ENCODE data around the gene RCL1.
"Not testable (repeated sequence)": the region's sequence is repeated elsewhere in the genome, so short reads cannot be mapped to it uniquely, and the experiment has no call there.

The RCL1 gene

DNA sequence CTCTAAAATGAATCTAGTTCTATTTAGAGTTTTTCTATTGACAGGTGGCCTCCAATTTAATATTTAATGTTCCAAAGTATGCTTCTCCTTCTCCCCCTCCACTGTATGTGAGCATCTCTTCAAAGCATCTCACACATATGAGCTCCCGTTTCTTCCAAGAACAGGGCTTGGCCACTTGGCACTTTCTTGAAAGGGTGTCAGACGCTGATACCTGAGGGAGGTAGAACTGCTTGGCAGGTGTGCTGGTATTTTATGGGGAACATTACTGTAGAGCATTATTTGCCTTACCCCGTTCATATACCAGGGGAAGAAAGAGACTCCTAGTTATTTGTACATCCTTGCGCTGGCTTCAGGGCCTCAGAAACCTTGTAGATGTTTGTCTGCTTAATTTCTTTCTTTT, 1.9 kb downstream of the RCL1 start:
- DNase-seq (ENCODE audit: insufficient read length, low spot score) (no peak), FAIRE-seq (no peak)
- TF ChIP-seq POLR2A (IDR thresholded peaks at IDR 0.05; ENCODE audit: low read depth, low read length) = no peak

DNA sequence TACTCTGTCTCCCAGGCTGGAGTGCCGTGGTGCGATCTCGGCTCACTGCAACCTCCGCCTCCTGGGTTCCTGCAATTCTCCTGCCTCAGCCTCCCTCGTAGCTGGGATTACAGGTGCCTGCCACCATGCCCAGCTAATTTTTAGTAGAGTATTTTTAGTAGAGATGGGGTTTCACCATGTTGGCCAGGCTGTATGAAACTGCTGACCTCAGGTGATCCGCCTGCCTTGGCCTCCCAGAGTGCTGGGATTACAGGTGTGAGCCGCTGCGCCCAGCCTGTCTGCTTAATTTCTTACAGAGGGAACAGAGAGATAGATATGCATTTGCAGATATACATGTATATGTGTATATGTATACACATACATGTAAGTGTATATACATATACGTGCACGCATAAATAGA, 2.4 kb downstream of the RCL1 start:
- DNase-seq (ENCODE audit: insufficient read length, low spot score); FAIRE-seq: not testable (repeated sequence)

DNA sequence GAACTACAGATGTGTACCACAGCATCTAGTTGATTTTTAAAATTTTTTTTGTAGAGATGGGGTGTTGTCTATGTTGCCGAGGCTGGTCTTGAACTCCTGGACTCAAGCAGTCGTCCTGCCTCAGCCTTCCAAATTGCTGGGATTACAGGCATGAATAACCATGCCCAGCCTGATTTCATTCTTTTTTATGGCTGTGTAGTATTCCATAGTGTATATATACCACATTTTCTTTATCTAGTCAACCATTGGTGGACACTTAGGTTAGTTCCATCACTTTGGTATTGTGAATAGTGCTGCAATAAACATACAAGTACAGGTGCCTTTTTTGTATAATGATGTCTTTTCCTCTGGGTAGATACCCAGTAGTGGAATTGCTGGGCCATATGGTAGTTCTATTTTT, 3.8 kb downstream of the RCL1 start:
- TF ChIP-seq POLR2A (IDR thresholded peaks at IDR 0.05; ENCODE audit: low read depth, low read length) = no peak
- FAIRE-seq (no peak), DNase-seq (ENCODE audit: insufficient read length, low spot score) (no peak)

DNA sequence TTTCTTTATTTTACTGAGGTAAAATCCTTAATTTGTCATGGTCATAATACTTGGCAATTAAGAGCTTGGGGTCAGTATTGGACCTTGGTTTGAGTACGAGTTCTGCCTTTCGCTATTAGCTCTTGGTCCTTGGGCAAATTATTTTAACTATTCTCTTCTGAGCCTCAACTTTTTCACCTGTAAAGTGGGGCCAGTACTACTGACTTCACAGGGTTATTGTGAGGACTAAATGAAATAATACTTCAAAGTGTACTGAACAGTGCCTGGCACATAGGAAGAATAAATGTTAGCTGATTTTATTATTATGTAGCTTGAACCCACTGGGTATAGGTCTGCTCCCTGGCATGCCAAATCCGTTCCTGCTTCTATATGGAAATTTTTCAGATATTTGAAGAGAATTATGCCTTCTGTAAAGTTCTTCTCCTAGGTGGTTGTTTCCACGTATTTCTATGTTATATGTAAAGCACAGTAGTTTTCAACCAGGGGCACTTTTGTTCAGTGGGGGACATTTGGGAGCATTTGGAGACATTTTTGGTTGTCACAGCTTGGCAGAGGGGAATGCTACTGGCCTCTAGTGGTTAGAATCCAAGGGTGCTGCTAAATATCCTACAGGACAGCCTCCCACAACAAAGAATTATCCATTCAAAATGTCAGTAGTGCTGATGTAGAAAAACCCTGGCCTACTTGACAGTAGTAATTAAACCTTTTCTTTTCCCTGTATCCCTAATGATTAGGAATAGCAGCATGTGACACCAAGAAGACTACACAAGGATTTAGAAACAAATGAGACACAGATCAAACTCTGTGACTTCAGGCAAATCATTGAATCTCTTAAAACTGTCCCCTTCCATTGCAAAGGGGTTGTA, 4.5 kb downstream of the RCL1 start:
- no peak for DNase-seq (ENCODE audit: insufficient read length, low spot score)
- FAIRE-seq = peak; percentile 96
- TF ChIP-seq POLR2A (IDR thresholded peaks at IDR 0.05; ENCODE audit: low read depth, low read length) = no peak

DNA sequence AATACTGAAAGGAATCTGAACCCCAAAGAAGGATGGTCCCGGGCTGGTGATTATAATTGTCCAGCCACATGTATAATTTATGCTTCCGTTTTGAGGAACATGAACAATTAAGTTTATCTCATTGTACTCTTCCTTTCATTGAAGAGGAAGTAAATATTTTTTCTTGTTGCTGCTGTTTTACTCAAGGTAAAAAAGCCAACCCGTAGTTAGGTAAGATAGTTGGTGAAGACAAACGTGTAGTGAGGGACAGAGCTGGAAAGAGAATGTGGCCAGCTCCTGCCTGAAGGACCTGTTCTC, 5.1 kb downstream of the RCL1 start:
- FAIRE-seq (no peak), DNase-seq (ENCODE audit: insufficient read length, low spot score) (no peak)
- no peak for TF ChIP-seq POLR2A (IDR thresholded peaks at IDR 0.05; ENCODE audit: low read depth, low read length)

DNA sequence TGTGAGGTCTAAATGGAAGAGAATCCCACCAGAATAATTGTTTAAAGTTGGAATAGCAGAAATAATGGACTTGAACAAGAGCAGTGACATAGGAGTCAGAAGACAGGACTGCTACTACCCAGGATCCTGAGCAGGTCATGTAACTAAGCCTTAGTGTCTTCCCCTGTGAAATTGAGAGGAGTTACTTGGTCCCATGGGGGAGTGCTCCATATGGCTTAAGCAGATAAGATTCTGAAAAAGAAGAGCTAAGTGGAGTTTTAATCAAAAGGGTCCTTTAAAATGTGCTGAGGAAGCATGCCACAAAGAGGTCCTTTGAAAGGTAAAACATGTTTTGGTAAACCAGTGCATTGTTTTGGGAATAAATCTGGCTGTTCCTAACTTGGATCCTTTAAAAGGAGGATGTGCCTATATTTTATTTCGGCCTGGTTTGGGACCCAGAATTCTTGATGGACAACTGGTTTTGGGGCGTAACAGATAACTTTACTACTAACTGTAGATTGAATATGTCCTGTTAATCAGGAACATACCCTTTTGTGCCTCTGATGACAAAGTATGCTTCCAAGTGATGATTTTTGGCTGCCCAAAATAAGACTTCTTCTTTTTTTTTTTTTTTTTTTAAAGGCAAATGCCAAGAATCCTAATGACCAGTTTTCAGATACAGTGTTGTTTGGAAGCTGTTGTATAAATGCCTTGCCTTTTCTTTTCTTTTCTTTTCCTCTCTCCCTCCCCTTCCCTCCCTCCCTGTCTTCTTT, 5.7 kb downstream of the RCL1 start:
- no peak for TF ChIP-seq POLR2A (IDR thresholded peaks at IDR 0.05; ENCODE audit: low read depth, low read length)
- DNase-seq (ENCODE audit: insufficient read length, low spot score) (no peak), FAIRE-seq (no peak)

DNA sequence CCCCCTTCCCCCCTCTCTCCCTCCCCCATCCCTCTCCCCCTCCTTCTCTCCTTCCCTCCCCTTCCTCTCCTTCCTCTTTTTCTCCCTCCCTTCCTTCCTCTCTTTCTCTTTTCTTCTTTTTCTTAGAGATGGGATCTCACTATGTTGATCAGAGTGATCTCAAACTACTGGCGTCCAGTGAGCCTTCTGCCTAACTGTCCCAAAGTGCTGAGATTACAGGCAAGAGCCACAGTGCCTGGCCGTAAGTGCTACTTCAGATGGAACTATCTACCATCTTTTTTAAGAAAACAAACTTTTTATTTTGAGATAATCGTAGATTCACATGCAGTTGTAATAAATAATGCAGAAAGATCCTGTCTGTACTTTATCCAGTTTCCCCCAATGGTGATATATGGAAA, 6.3 kb downstream of the RCL1 start:
- FAIRE-seq (no peak), DNase-seq (ENCODE audit: insufficient read length, low spot score) (no peak)
- TF ChIP-seq POLR2A (IDR thresholded peaks at IDR 0.05; ENCODE audit: low read depth, low read length) = no peak

DNA sequence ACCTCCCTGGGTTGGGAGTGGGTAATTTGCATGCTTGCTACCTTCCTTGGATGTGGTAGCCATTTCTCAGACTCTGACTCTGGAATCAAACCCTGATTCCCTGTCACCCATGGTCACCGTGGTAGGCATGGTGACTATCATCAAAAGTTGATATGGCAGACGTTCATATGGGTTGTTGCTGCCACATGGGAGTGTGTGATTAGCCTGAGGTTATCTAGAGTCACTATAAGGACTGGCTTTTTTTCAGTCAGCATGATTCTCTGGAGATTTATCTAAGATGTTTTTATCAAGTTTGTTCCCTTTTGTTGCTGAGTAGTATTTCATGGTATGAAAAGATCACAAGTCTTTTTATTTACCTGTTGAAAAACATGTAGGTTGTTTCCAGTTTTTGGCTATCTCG, 7.0 kb downstream of the RCL1 start:
- no peak for TF ChIP-seq POLR2A (IDR thresholded peaks at IDR 0.05; ENCODE audit: low read depth, low read length)
- DNase-seq (ENCODE audit: insufficient read length, low spot score) = no peak
- no peak for FAIRE-seq

DNA sequence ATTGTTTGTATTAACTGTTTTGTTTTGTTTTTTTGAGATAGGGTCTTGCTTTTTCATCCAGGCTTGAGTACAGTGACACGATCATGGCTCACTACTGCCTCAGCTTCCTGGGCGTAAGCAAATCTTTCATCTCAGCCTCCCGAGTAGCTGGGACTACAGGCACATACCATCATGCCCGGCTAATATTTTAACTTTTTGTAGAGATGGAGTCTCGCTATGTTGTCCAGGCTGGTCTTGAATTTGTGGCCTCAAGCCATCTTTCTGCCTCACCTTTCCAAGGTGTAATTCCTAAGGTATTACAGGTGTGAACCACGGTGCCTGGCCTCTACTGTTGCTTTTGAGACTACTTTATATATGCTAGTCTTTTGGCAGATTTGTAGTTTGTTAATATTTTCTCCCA, 8.4 kb downstream of the RCL1 start:
- no peak for TF ChIP-seq POLR2A (IDR thresholded peaks at IDR 0.05; ENCODE audit: low read depth, low read length)
- DNase-seq (ENCODE audit: insufficient read length, low spot score) (no peak), FAIRE-seq (no peak)

DNA sequence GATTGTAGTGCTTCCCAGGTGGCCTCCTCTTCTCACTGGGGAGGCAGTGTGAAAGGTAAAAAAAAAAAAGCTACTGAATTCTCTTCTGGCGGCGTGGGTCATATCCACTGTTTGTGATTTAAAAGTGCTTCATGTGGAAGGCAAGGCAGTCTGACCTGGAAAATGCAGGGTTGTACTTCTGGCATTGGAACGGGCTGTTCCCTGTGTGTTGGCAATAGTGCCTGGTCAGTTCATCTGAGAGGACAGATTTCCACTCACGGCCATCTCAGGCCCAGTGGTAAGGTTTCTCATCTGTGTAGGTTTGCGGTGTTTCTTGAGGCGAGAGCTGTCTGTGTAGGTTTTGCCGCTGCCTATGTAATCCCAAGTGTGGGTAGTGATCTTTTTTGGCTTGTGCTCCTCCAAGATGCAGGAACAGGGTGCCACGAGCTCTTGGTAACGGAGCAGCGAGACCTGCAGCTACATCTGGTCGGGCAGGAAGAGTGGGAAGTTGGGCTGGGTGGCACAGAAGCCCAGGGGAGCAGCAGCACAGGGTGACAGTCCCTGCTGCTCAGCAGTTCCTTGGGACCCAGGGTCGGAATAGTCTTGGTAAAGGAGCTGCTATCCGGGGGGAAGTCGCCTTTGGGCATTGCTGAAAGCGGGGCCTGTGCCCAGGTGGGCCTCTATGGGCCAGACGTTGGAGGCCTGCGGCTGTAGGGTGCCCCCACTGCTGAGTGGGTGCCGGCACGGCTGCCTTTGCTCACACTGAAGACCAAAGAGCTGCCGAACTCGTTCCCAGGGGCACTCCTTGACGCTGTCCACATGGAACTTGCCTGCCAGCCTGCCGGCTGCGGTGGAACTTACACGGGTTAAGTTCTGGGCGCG, 11.2 kb downstream of the RCL1 start:
- TF ChIP-seq POLR2A (IDR thresholded peaks at IDR 0.05; ENCODE audit: low read depth, low read length) = no peak
- DNase-seq (ENCODE audit: insufficient read length, low spot score) (no peak), FAIRE-seq (no peak)

DNA sequence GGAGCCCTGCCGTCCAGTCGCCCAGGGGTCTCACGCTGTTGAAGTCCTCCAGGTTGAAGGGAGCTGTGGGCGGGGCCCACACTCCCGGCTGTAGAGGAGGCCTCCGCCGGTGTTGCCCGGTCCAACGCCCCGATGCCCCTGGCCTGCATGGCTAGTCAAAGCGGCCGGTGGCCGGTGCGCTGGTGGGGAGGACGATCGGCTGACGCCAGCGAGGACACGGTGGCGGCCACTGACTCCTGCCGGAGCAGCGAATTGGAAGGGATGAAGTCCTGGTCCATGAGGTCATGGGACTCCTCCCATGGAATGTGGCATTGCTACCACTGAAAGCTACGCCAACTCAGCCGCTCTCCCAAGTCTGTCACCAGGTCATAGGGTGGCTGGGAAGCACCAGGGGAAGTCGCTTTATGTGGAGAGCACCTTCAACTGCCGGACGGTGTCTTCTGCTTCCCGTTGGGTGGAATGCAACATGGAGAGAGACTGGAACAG, 11.8 kb downstream of the RCL1 start:
- DNase-seq (ENCODE audit: insufficient read length, low spot score) (no peak), FAIRE-seq (no peak)
- TF ChIP-seq POLR2A (IDR thresholded peaks at IDR 0.05; ENCODE audit: low read depth, low read length) = no peak

DNA sequence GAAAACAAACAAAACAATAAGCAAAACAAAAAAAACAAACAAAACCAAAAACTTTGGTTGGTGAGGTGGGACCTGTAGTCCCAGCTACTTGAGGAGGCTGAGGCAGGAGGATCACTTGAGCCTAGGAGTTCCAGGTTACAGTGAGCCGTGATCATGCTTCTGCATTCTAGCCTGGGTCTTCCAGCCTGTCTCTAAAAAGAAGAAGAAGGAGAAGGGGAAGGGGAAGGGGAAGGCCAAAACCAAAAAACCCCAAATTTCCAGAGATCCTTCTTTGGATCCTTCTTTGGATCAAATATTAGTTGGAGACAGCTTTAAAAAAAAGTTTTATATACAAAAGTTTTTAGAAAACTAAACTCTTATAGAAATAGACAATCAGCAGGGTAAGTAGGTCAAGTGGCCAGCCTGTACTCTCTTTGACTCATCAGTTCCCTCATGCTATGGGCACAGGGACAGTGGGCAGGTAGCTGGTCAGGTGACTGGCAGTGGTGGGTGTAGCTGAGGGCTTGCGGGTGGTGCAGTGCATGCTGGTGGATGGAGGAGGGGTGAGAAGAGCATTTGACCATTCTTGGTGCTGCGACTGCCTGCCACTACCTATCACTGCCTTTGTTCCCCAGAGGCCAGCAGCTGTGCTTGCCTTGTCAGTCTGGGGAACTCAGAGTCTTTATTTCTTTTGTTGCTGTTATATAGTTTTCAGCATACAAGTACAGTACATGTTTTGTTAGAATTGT, 12.6 kb downstream of the RCL1 start:
- no peak for DNase-seq (ENCODE audit: insufficient read length, low spot score)
- TF ChIP-seq POLR2A (IDR thresholded peaks at IDR 0.05; ENCODE audit: low read depth, low read length) = no peak
- FAIRE-seq = no peak

DNA sequence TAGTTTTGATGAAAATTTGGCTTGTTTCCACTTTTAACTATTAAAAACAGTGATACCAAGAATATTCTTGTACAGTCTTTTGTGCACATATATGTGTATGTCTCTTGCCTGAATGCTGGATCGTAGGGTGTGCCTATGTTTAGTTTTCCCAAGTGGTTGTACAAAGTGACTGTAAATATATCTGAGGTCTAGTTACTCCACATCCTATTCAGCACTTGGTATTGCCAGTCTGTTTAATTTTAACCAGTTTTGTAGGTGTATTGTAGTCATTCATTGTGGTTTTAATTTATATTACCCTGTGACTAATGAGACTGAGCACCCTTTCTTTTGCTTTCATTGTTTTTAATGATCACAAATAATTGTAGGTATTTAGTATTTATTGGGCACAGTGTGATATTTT, 17.8 kb downstream of the RCL1 start:
- TF ChIP-seq POLR2A (IDR thresholded peaks at IDR 0.05; ENCODE audit: low read depth, low read length) = no peak
- DNase-seq (ENCODE audit: insufficient read length, low spot score) = no peak
- FAIRE-seq = no peak

DNA sequence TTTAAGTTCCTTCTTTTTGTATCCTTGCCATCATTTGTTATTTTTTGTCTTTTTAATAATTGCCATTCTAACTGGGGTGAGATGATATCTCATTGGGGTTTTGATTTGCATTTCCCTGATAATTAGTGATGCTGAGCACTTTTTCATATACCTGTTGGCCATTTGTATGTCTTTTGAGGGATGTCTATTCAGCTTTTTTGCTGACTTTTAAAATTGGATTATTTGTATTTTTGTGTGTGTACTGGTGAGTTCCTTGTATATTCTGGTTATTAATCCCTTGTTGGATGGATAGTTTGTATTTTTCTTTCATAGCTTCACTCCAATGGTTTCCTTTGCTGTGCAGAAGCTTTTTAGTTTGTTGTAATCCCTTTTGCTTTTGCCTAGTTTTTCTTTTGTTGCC, 19.1 kb downstream of the RCL1 start:
- no peak for FAIRE-seq

More for the DNA sequence above, 19.1 kb downstream of the RCL1 start:
- DNase-seq (ENCODE audit: insufficient read length, low spot score) = no peak
- no peak for TF ChIP-seq POLR2A (IDR thresholded peaks at IDR 0.05; ENCODE audit: low read depth, low read length)

Measured in H54 (cell line).